WTC11 (cell line): ENCODE measurements around the gene SND1. TPM values are rescaled to one million over a fixed set of nuclear protein-coding genes. Genes with fewer than 3 reads are reported as not detected.

Experiments used
- ATAC-seq: fragments of 200-7000 bp; cut with Tn5 transposase; 2 replicates; pipeline ENCODE4 v1.10.0; 2021; ENCODE audit warnings: mild to moderate bottlenecking, moderate library complexity
- CTCF ChIA-PET: fragments of 300-600 bp; sonication (Branson Sonifier 250); formaldehyde crosslinking; loops from one replicate; lab custom pipeline; 2021; ENCODE audit warnings: antibody characterized with exemption; lab: Charles Lee
- POLR2A ChIA-PET: fragments of 350-600 bp; sonication (Branson Sonifier 250); formaldehyde crosslinking; loops from one replicate; lab custom pipeline; 2021; ENCODE audit warnings: antibody characterized with exemption; lab: Charles Lee
- DNase-seq: peaks from one replicate; pipeline ENCODE4 v3.0.0; 2021; ENCODE audit warnings: low spot score
- H3K27ac Mint-ChIP-seq: 2 replicates; pipeline ENCODE4 v1.8.0; 2021; ENCODE audit warnings: mixed read lengths
- H3K27me3 Mint-ChIP-seq: 2 replicates; pipeline ENCODE4 v1.8.0; 2021; ENCODE audit warnings: low read depth, mild to moderate bottlenecking, moderate library complexity, mixed read lengths
- H3K36me3 Mint-ChIP-seq: 2 replicates; pipeline ENCODE4 v1.8.0; 2021; ENCODE audit warnings: mixed read lengths
- H3K4me1 Mint-ChIP-seq: 2 replicates; pipeline ENCODE4 v1.8.0; 2022; ENCODE audit warnings: mixed read lengths
- H3K4me3 Mint-ChIP-seq: 2 replicates; pipeline ENCODE4 v1.8.0; 2021; ENCODE audit warnings: mild to moderate bottlenecking, moderate library complexity, mixed read lengths
- H3K9me3 Mint-ChIP-seq: 2 replicates; pipeline ENCODE4 v1.8.0; 2021; ENCODE audit warnings: mixed read lengths
- ATF3 ChIP-seq: sonication (generic); formaldehyde crosslinking; conservative IDR thresholded peaks from 2 replicates; pipeline ENCODE4 v1.8.1; 2022; ENCODE audit warnings: mild to moderate bottlenecking, missing genetic modification reagents
- CBFB ChIP-seq: sonication (generic); formaldehyde crosslinking; IDR thresholded peaks from 2 replicates; pipeline ENCODE4 v1.8.1; 2022; ENCODE audit warnings: mild to moderate bottlenecking, low read depth, missing genetic modification reagents
- CDX4 ChIP-seq: fragments of 250-450 bp; sonication (Bioruptor Pico); IDR thresholded peaks from 2 replicates; pipeline ENCODE4 v1.9.0; 2021; ENCODE audit warnings: moderate library complexity, mild to moderate bottlenecking, inconsistent platforms, borderline replicate concordance
- CREM ChIP-seq: sonication (generic); formaldehyde crosslinking; IDR thresholded peaks from 2 replicates; pipeline ENCODE4 v1.8.1; 2022; ENCODE audit warnings: mild to moderate bottlenecking, missing genetic modification reagents, moderate library complexity
- FOXJ3 ChIP-seq: sonication (generic); formaldehyde crosslinking; IDR thresholded peaks from 2 replicates; pipeline ENCODE4 v1.9.0; 2021; ENCODE audit warnings: missing genetic modification reagents, mild to moderate bottlenecking, borderline replicate concordance
- GABPB1 ChIP-seq: sonication (generic); formaldehyde crosslinking; IDR thresholded peaks from 2 replicates; pipeline ENCODE4 v1.8.1; 2023; ENCODE audit warnings: mild to moderate bottlenecking, missing genetic modification reagents
- GRHL2 ChIP-seq: fragments of 250-450 bp; sonication (Bioruptor Pico); IDR thresholded peaks from 2 replicates; pipeline ENCODE4 v1.8.0; 2022; ENCODE audit warnings: mild to moderate bottlenecking, moderate library complexity; ENCODE audit not compliant: insufficient replicate concordance, severe bottlenecking
- GTF2I ChIP-seq: fragments of 250-450 bp; sonication (Bioruptor Pico); conservative IDR thresholded peaks from 2 replicates; pipeline ENCODE4 v1.4.0; 2021; ENCODE audit warnings: mild to moderate bottlenecking
- JAZF1 ChIP-seq: fragments of 250-450 bp; sonication (Bioruptor Pico); IDR thresholded peaks from 2 replicates; pipeline ENCODE4 v1.9.0; 2021; ENCODE audit warnings: moderate library complexity, mild to moderate bottlenecking, inconsistent platforms
- JUN ChIP-seq: sonication (generic); formaldehyde crosslinking; IDR thresholded peaks from 2 replicates; pipeline ENCODE4 v1.8.0; 2023; ENCODE audit warnings: mild to moderate bottlenecking, missing genetic modification reagents
- KAT7 ChIP-seq: sonication (generic); formaldehyde crosslinking; IDR thresholded peaks from 2 replicates; pipeline ENCODE4 v1.8.1; 2023; ENCODE audit warnings: missing genetic modification reagents, mild to moderate bottlenecking, borderline replicate concordance
- MXD4 ChIP-seq: fragments of 250-450 bp; sonication (Bioruptor Pico); IDR thresholded peaks from 2 replicates; pipeline ENCODE4 v1.8.0; 2021; ENCODE audit warnings: mild to moderate bottlenecking, moderate library complexity, borderline replicate concordance
- SOX15 ChIP-seq: fragments of 250-450 bp; sonication (Bioruptor Pico); IDR thresholded peaks from 2 replicates; pipeline ENCODE4 v1.9.0; 2021; ENCODE audit warnings: mild to moderate bottlenecking
- SP1 ChIP-seq: sonication (generic); formaldehyde crosslinking; conservative IDR thresholded peaks from 2 replicates; pipeline ENCODE4 v1.8.1; 2022; ENCODE audit warnings: missing genetic modification reagents
- TP53 ChIP-seq: sonication (generic); formaldehyde crosslinking; IDR thresholded peaks from 2 replicates; pipeline ENCODE4 v1.8.1; 2023; ENCODE audit warnings: mild to moderate bottlenecking, missing genetic modification reagents
- ZNF219 ChIP-seq: sonication (generic); formaldehyde crosslinking; IDR thresholded peaks from 2 replicates; pipeline ENCODE4 v1.8.0; 2023; ENCODE audit warnings: missing genetic modification reagents, mild to moderate bottlenecking, borderline replicate concordance
- ZNF317 ChIP-seq: sonication (generic); formaldehyde crosslinking; IDR thresholded peaks from 2 replicates; pipeline ENCODE4 v1.8.1; 2023; ENCODE audit warnings: low read depth, mild to moderate bottlenecking, moderate library complexity, missing genetic modification reagents, borderline replicate concordance
- total RNA-seq: library from RNA; stranded (reverse); gene quantifications from 3 replicates; pipeline ENCODE4 v1.2.3, GENCODE V29; 2021
- TF ChIP-seq, protein P1 (sequence below): fragments of 250-450 bp; sonication (Bioruptor Pico); IDR thresholded peaks from 2 replicates; pipeline ENCODE4 v1.8.0; 2021; ENCODE audit warnings: mild to moderate bottlenecking
- TF ChIP-seq, protein P2 (sequence below): sonication (generic); formaldehyde crosslinking; IDR thresholded peaks from 2 replicates; pipeline ENCODE4 v1.8.0; 2023; ENCODE audit warnings: missing genetic modification reagents
- TF ChIP-seq, protein P3 (sequence below): fragments of 250-450 bp; sonication (Bioruptor Pico); IDR thresholded peaks from 2 replicates; pipeline ENCODE4 v1.9.0; 2021; ENCODE audit warnings: mild to moderate bottlenecking
- TF ChIP-seq, protein P4 (sequence below): sonication (generic); formaldehyde crosslinking; IDR thresholded peaks from 2 replicates; pipeline ENCODE4 v1.8.0; 2023; ENCODE audit warnings: missing genetic modification reagents, mild to moderate bottlenecking, borderline replicate concordance

The SND1 gene
- total RNA-seq, 1 experiment from 2014 or later = 261 TPM

GRCh38 chr7:128037880-128038619 is 386.1 kb downstream of the SND1 start (continued):
- TF ChIP-seq JUN = no peak

DNA sequence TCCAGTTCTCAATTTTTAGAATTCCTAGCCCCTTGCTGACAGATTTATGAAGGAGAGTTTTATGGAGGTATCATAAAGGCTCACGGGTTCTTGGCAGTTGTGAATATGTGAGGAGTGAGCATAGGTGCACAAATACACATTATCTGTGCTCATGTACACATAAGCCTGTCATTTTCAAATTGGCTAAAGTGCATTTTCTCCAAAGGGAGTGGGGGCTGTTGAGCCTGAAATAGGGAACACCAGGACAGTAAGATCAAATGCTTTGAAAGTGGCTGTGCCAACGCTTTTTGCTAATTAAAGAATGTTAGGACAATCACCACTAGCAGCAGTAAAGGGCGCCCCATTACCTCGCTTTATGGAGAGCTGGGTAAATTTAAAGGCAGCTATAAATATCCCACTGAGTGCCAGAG is 387.6 kb downstream of the SND1 start:
- CTCF ChIA-PET = interaction anchor here (1.3 to 2.5 kb wide), 3 partner anchors 9 to 170 kb away, joined by 3 to 10 read pairs (median 3); partner anchors contain the start of gene LRRC4

DNA sequence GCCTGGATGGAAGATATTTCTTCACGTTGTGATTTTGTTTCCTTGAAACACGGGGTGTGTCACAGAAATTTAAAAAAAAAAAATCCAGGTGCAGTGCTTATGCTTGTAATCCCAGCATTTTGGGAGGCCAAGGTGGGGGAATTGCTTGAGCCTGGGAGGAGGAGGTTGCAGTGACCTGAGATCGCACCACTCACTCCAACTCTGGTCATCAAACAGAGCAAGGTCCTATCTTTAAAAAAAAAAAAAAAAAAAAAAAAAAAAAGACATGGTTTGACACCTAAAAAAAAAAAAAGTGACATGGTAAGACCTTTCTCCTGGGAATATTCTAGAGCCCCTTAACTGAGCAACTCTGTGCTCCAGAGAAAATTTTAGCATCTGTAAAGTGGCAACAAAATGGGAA is 388.2 kb downstream of the SND1 start:
- Mint-ChIP-seq H3K4me3 (no peak overlapping the region), H3K9me3 (no peaks in the 10 kb centered on the region), H3K27ac (no peak overlapping the region), H3K36me3 (no peaks in the 10 kb centered on the region), H3K27me3 (no peaks in the 10 kb centered on the region), H3K4me1 (peaks cover 7% of the 10 kb centered on the region)
- ATAC-seq (no peak), DNase-seq (no peak)
- POLR2A ChIA-PET = no interaction called here
- CTCF ChIA-PET = interaction anchor here (1.0 to 2.5 kb wide), 4 partner anchors 9 to 170 kb away, joined by 3 to 10 read pairs (median 3); partner anchors contain the start of gene LRRC4
- TF ChIP-seq KAT7 (CRISPR knock-in tag) = no peak

More for the DNA sequence above, 387.6 kb downstream of the SND1 start:
- ATAC-seq (no peak), DNase-seq (no peak)
- Mint-ChIP-seq H3K4me1 (peaks cover 7% of the 10 kb centered on the region), H3K27me3 (no peaks in the 10 kb centered on the region), H3K4me3 (no peak overlapping the region), H3K36me3 (no peaks in the 10 kb centered on the region), H3K9me3 (no peaks in the 10 kb centered on the region), H3K27ac (no peak overlapping the region)
- POLR2A ChIA-PET = no interaction called here
- TF ChIP-seq, protein P1, sequence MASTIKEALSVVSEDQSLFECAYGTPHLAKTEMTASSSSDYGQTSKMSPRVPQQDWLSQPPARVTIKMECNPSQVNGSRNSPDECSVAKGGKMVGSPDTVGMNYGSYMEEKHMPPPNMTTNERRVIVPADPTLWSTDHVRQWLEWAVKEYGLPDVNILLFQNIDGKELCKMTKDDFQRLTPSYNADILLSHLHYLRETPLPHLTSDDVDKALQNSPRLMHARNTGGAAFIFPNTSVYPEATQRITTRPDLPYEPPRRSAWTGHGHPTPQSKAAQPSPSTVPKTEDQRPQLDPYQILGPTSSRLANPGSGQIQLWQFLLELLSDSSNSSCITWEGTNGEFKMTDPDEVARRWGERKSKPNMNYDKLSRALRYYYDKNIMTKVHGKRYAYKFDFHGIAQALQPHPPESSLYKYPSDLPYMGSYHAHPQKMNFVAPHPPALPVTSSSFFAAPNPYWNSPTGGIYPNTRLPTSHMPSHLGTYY (CRISPR knock-in tag) = no peak
- TF ChIP-seq JAZF1 (CRISPR knock-in tag) = no peak
- no peak for TF ChIP-seq CBFB (CRISPR knock-in tag)
- TF ChIP-seq SOX15 = no peak
- no peak for TF ChIP-seq GABPB1
- no peak for TF ChIP-seq CDX4 (CRISPR knock-in tag)
- no peak for TF ChIP-seq SP1 (CRISPR knock-in tag)
- no peak for TF ChIP-seq CREM (CRISPR knock-in tag)

- H3K4me1 Mint-ChIP-seq = peaks cover 7% of the 10 kb centered on the region
- ATAC-seq = no peak
- H3K27ac Mint-ChIP-seq = no peak overlapping the region
- POLR2A ChIA-PET = no interaction called here
- TF ChIP-seq, protein P2, sequence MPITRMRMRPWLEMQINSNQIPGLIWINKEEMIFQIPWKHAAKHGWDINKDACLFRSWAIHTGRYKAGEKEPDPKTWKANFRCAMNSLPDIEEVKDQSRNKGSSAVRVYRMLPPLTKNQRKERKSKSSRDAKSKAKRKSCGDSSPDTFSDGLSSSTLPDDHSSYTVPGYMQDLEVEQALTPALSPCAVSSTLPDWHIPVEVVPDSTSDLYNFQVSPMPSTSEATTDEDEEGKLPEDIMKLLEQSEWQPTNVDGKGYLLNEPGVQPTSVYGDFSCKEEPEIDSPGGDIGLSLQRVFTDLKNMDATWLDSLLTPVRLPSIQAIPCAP (CRISPR knock-in tag) = no peak
- TF ChIP-seq ZNF317 = no peak
- TF ChIP-seq MXD4 (CRISPR knock-in tag) = no peak
- TF ChIP-seq TP53 (CRISPR knock-in tag) = no peak
- no peak for TF ChIP-seq FOXJ3
- no peak for TF ChIP-seq GRHL2 (CRISPR knock-in tag)
- TF ChIP-seq ATF3 = no peak
- no peak for TF ChIP-seq ZNF219 (CRISPR knock-in tag)
- TF ChIP-seq, protein P3, sequence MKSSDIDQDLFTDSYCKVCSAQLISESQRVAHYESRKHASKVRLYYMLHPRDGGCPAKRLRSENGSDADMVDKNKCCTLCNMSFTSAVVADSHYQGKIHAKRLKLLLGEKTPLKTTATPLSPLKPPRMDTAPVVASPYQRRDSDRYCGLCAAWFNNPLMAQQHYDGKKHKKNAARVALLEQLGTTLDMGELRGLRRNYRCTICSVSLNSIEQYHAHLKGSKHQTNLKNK (CRISPR knock-in tag) = no peak
- TF ChIP-seq, protein P4, sequence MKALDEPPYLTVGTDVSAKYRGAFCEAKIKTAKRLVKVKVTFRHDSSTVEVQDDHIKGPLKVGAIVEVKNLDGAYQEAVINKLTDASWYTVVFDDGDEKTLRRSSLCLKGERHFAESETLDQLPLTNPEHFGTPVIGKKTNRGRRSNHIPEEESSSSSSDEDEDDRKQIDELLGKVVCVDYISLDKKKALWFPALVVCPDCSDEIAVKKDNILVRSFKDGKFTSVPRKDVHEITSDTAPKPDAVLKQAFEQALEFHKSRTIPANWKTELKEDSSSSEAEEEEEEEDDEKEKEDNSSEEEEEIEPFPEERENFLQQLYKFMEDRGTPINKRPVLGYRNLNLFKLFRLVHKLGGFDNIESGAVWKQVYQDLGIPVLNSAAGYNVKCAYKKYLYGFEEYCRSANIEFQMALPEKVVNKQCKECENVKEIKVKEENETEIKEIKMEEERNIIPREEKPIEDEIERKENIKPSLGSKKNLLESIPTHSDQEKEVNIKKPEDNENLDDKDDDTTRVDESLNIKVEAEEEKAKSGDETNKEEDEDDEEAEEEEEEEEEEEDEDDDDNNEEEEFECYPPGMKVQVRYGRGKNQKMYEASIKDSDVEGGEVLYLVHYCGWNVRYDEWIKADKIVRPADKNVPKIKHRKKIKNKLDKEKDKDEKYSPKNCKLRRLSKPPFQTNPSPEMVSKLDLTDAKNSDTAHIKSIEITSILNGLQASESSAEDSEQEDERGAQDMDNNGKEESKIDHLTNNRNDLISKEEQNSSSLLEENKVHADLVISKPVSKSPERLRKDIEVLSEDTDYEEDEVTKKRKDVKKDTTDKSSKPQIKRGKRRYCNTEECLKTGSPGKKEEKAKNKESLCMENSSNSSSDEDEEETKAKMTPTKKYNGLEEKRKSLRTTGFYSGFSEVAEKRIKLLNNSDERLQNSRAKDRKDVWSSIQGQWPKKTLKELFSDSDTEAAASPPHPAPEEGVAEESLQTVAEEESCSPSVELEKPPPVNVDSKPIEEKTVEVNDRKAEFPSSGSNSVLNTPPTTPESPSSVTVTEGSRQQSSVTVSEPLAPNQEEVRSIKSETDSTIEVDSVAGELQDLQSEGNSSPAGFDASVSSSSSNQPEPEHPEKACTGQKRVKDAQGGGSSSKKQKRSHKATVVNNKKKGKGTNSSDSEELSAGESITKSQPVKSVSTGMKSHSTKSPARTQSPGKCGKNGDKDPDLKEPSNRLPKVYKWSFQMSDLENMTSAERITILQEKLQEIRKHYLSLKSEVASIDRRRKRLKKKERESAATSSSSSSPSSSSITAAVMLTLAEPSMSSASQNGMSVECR = no peak
- no peak for TF ChIP-seq SP1 (CRISPR knock-in tag)
- TF ChIP-seq GTF2I (CRISPR knock-in tag) = no peak
- TF ChIP-seq CBFB (CRISPR knock-in tag) = no peak
- TF ChIP-seq, all 79 proteins: peak for 0
- no peaks in the 10 kb centered on the region for H3K9me3 Mint-ChIP-seq
- DNase-seq = no peak
- H3K27me3 Mint-ChIP-seq = no peaks in the 10 kb centered on the region
- CTCF ChIA-PET = interaction anchor here (1.4 kb wide), 1 partner anchor 169 kb away, joined by 5 read pairs; no protein-coding TSS in a partner anchor
- no peak overlapping the region for H3K4me3 Mint-ChIP-seq
- H3K36me3 Mint-ChIP-seq = no peaks in the 10 kb centered on the region
Observed at GRCh38 chr7:128041203-128041602, 389.2 kb downstream of the SND1 start.
